ENCODE results near the gene TTC27. TPM values are rescaled to one million over a fixed set of nuclear protein-coding genes. Genes with fewer than 3 reads are reported as not detected.

TTC27 gene
- total RNA-seq, 1 donor from 2014 or later, result 18.4 TPM

DNA sequence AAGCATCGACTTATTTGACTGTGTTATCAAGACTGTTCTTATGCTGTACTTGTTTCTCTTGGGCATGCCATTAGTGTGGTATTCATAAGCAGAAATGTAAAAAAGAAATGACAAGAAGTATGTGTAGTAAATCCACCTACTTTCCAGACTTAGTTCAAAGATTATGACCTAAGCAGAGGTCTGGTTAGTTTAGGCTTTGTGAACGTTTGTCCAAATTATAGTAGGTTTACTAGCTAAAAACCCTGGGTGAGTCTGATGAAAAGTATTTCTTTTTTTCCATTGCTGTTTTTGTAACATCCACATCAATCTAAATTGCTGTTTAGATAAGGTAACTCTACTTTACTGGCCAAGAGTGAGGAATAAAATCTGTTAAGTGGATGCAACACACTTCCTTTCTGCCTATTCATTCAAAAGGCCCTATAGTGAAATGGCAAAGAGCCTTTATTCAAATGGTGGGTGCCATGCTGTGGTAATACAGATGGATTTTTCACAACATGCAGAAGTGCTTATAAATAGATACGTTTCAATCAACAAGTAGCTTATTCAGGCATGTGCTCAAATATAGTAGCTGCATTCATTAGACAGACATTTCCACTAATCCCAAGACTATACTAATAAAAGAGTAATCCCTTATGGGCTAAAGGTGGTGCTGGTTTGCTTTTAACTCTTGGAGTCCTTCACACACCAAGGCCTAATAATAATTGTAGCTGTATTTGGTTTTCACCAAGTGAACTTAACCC, 196.4 kb downstream of the TTC27 start:
- no peaks in the 10 kb centered on the region for H3K27me3 Mint-ChIP-seq (ENCODE audit: low read depth)
- peak overlapping the region; percentile 77 for H3K27ac Mint-ChIP-seq
- H3K36me3 Mint-ChIP-seq, result peaks cover 7% of the 10 kb centered on the region
- no peak for DNase-seq (ENCODE audit: low spot score in 2 of 2, unreplicated experiment in 2 of 2)
- H3K9me3 Mint-ChIP-seq, result peaks cover 8% of the 10 kb centered on the region
- peaks cover 38% of the 10 kb centered on the region for H3K4me1 Mint-ChIP-seq
- H3K4me3 Mint-ChIP-seq, result no peak overlapping the region
- TF ChIP-seq CTCF (IDR thresholded peaks at IDR 0.05; ENCODE audit: unreplicated experiment), result no peak

GRCh38 chr2:32825291-32825712, 197.5 kb downstream of the TTC27 start:
- peak overlapping the region; percentile 86 for H3K27ac Mint-ChIP-seq
- H3K4me3 Mint-ChIP-seq, result peak overlapping the region; percentile 11
- peaks cover 38% of the 10 kb centered on the region for H3K4me1 Mint-ChIP-seq
- DNase-seq (ENCODE audit: low spot score in 2 of 2, unreplicated experiment in 2 of 2), result peak in 1 of 2 experiments; percentile 42
- H3K36me3 Mint-ChIP-seq, result peaks cover 15% of the 10 kb centered on the region
- H3K27me3 Mint-ChIP-seq (ENCODE audit: low read depth), result no peaks in the 10 kb centered on the region
- peaks cover 17% of the 10 kb centered on the region for H3K9me3 Mint-ChIP-seq
- TF ChIP-seq CTCF (IDR thresholded peaks at IDR 0.05; ENCODE audit: unreplicated experiment), result no peak

- DNase-seq (ENCODE audit: low spot score in 2 of 2, unreplicated experiment in 2 of 2), result no peak
- Mint-ChIP-seq H3K27ac (no peak overlapping the region), H3K36me3 (peaks cover 15% of the 10 kb centered on the region), H3K9me3 (peaks cover 20% of the 10 kb centered on the region), H3K4me1 (peaks cover 60% of the 10 kb centered on the region), H3K27me3 (ENCODE audit: low read depth) (no peaks in the 10 kb centered on the region), H3K4me3 (no peak overlapping the region)
- TF ChIP-seq CTCF (IDR thresholded peaks at IDR 0.05; ENCODE audit: unreplicated experiment), result no peak
Measured at GRCh38 chr2:32830196-32830595, 202.3 kb downstream of the TTC27 start.

GRCh38 chr2:32832821-32833220, 205.0 kb downstream of the TTC27 start:
- no peak for DNase-seq (ENCODE audit: low spot score in 2 of 2, unreplicated experiment in 2 of 2)
- Mint-ChIP-seq H3K36me3 (peaks cover 15% of the 10 kb centered on the region), H3K9me3 (peaks cover 20% of the 10 kb centered on the region), H3K27ac (peak overlapping the region; percentile 95), H3K4me3 (no peak overlapping the region), H3K4me1 (peaks cover 56% of the 10 kb centered on the region), H3K27me3 (ENCODE audit: low read depth) (no peaks in the 10 kb centered on the region)
- no peak for TF ChIP-seq CTCF (IDR thresholded peaks at IDR 0.05; ENCODE audit: unreplicated experiment)

- H3K36me3 Mint-ChIP-seq, result peaks cover 12% of the 10 kb centered on the region
- H3K27me3 Mint-ChIP-seq (ENCODE audit: low read depth), result no peaks in the 10 kb centered on the region
- H3K9me3 Mint-ChIP-seq, result peaks cover 15% of the 10 kb centered on the region
- no peak for DNase-seq (ENCODE audit: low spot score in 2 of 2, unreplicated experiment in 2 of 2)
- TF ChIP-seq CTCF (IDR thresholded peaks at IDR 0.05; ENCODE audit: unreplicated experiment), result no peak
- no peak overlapping the region for H3K4me3 Mint-ChIP-seq
- H3K4me1 Mint-ChIP-seq, result peaks cover 57% of the 10 kb centered on the region
- H3K27ac Mint-ChIP-seq, result peak overlapping the region; percentile 95
Measured at GRCh38 chr2:32833709-32834108, 205.9 kb downstream of the TTC27 start.

Measured in mesothelial cell of epicardium (in vitro differentiated cells).